HL-60 (cell line): ENCODE measurements around the gene FAU.

ENCODE experiments used
- DNase-seq, 2 experiments: peaks; one replicate each; pipeline ENCODE4 v3.0.0-alpha.2; 2010 to 2020; ENCODE audit warnings: low read depth in 1 of 2, low spot score in 1 of 2
- H3K27ac ChIP-seq: fragments of 250-450 bp; sonication (Bioruptor Pico); replicated peaks from 2 replicates; pipeline ENCODE4 v1.5.1; 2020; ENCODE audit warnings: mild to moderate bottlenecking, moderate library complexity
- H3K27me3 ChIP-seq: fragments of 250-450 bp; sonication (Bioruptor Pico); 2 replicates; pipeline ENCODE4 v1.5.1; 2021; ENCODE audit warnings: mild to moderate bottlenecking, moderate library complexity; ENCODE audit not compliant: insufficient read depth, poor library complexity, severe bottlenecking
- H3K4me3 ChIP-seq: replicated peaks from 2 replicates; pipeline ENCODE4 v1.5.1; 2011; ENCODE audit warnings: mild to moderate bottlenecking, control low read depth, low read length; ENCODE audit not compliant: insufficient read depth
- GABPA ChIP-seq: IDR thresholded peaks from 2 replicates; pipeline ENCODE4 v1.6.1; 2012; ENCODE audit warnings: low read depth
- POLR2AphosphoS5 ChIP-seq: IDR thresholded peaks from 2 replicates; pipeline ENCODE4 v1.6.1; 2012; ENCODE audit warnings: low read depth
- SPI1 ChIP-seq: IDR thresholded peaks from 2 replicates; pipeline ENCODE4 v1.6.1; 2012; ENCODE audit warnings: low read depth, mild to moderate bottlenecking, borderline replicate concordance
- TF ChIP-seq, protein P1 (sequence below): IDR thresholded peaks from one replicate; pipeline ENCODE4 v1.5.1; 2011; ENCODE audit warnings: low read length, control low read depth, inconsistent platforms; ENCODE audit not compliant: insufficient read depth
- TF ChIP-seq, protein P2 (sequence below): IDR thresholded peaks from 2 replicates; pipeline ENCODE4 v1.6.1; 2012; ENCODE audit warnings: low read depth; ENCODE audit not compliant: insufficient replicate concordance

Gene FAU

DNA sequence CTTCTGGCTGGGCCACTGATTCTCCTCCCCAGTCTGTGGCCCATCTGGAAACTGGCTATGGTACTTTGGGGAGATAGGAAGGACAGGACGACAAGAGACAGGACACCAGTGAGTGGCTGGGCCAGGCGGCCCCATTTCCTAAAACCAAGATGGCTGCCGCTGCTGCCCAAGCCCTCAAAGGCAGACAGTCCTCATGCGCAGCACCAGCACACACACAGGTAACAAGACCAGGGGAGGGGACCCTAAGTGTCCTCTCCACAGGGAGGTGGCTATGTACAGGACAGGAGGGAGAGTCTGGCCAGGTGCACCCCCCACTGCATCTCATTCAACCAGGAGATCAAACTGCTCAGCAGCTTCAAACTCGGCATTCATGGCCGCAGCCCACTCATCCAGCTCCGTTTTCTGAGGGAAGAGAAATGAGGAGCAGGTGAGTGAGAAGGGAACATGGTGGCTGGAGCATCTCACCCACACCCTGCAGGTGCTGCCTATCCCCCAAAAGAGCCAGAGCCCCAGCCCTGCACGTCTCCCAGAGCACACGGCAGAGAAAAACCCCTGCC lies 43.1 kb downstream of the FAU start:
- H3K4me3 ChIP-seq, result no peak overlapping the region
- H3K27ac ChIP-seq, result no peak overlapping the region
- H3K27me3 ChIP-seq, result no peaks in the 10 kb centered on the region
- DNase-seq, result no peak
- TF ChIP-seq POLR2AphosphoS5 (no peak), GABPA (no peak), SPI1 (no peak)
- TF ChIP-seq, protein P1, sequence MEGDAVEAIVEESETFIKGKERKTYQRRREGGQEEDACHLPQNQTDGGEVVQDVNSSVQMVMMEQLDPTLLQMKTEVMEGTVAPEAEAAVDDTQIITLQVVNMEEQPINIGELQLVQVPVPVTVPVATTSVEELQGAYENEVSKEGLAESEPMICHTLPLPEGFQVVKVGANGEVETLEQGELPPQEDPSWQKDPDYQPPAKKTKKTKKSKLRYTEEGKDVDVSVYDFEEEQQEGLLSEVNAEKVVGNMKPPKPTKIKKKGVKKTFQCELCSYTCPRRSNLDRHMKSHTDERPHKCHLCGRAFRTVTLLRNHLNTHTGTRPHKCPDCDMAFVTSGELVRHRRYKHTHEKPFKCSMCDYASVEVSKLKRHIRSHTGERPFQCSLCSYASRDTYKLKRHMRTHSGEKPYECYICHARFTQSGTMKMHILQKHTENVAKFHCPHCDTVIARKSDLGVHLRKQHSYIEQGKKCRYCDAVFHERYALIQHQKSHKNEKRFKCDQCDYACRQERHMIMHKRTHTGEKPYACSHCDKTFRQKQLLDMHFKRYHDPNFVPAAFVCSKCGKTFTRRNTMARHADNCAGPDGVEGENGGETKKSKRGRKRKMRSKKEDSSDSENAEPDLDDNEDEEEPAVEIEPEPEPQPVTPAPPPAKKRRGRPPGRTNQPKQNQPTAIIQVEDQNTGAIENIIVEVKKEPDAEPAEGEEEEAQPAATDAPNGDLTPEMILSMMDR, result no peak
- TF ChIP-seq, protein P2, sequence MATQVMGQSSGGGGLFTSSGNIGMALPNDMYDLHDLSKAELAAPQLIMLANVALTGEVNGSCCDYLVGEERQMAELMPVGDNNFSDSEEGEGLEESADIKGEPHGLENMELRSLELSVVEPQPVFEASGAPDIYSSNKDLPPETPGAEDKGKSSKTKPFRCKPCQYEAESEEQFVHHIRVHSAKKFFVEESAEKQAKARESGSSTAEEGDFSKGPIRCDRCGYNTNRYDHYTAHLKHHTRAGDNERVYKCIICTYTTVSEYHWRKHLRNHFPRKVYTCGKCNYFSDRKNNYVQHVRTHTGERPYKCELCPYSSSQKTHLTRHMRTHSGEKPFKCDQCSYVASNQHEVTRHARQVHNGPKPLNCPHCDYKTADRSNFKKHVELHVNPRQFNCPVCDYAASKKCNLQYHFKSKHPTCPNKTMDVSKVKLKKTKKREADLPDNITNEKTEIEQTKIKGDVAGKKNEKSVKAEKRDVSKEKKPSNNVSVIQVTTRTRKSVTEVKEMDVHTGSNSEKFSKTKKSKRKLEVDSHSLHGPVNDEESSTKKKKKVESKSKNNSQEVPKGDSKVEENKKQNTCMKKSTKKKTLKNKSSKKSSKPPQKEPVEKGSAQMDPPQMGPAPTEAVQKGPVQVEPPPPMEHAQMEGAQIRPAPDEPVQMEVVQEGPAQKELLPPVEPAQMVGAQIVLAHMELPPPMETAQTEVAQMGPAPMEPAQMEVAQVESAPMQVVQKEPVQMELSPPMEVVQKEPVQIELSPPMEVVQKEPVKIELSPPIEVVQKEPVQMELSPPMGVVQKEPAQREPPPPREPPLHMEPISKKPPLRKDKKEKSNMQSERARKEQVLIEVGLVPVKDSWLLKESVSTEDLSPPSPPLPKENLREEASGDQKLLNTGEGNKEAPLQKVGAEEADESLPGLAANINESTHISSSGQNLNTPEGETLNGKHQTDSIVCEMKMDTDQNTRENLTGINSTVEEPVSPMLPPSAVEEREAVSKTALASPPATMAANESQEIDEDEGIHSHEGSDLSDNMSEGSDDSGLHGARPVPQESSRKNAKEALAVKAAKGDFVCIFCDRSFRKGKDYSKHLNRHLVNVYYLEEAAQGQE, result no peak

DNA sequence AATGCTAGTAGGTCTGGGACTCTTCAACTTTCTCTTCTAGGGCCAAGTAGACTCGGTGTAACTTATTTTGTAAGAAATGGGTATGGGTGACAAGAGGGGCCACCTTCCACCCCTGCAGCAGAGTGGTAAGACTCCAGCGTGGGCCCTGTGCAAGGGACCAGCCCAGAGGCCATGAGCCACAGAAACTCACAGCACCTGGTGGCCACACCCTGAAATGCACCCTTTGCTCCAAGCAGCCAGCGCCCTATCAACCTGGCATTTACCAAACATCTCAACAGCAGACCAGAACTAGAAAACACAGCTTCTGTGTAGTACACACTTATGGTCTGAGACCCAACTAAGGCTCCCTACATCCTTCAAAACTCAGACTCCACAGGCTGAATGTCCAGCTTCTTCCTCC lies 43.8 kb downstream of the FAU start:
- Histone ChIP-seq H3K4me3 (no peak overlapping the region), H3K27ac (no peak overlapping the region), H3K27me3 (no peaks in the 10 kb centered on the region)
- DNase-seq, result peak; percentile 46 to 59
- TF ChIP-seq, protein P1, result peak; percentile 82
- TF ChIP-seq SPI1, result no peak

DNA sequence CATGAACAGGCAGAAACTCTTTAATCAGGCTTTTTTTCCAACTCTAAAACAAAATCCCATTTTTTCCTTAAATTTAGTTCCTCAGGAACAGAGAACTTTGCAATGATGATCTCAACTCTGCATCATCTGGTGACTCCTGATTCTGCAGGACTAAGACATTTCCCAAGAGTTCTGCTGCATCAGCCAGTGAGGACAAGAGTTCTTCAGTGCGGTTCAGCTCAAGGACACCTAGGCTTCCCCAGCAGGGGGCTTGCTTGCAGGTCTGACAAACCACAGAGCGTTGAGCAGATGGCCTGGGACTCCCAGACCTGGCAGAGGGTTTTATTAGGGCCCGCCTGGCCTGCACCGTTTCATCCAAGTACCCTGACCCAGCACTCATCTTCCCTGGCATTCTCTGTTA lies 44.5 kb downstream of the FAU start:
- H3K27ac ChIP-seq, result no peak overlapping the region
- TF ChIP-seq, protein P1, result no peak
- no peak for TF ChIP-seq POLR2AphosphoS5
- no peak for TF ChIP-seq GABPA
- TF ChIP-seq, protein P2, result no peak
- TF ChIP-seq SPI1, result no peak
- DNase-seq, result no peak
- H3K27me3 ChIP-seq, result no peaks in the 10 kb centered on the region
- H3K4me3 ChIP-seq, result no peak overlapping the region

- Histone ChIP-seq H3K4me3 (no peak overlapping the region), H3K27me3 (no peaks in the 10 kb centered on the region), H3K27ac (no peak overlapping the region)
- no peak for DNase-seq
- no peak for TF ChIP-seq SPI1
Measured at GRCh38 chr11:65072631-65072966, 49.3 kb downstream of the FAU start.
